HG03159 (cell line): Measurements from ENCODE around the gene SMURF2.
A peak's percentile ranks its signal among the peaks of the same experiment; 100 is the strongest.

Experiments
- ATAC-seq: cut with Tn5 transposase; IDR thresholded peaks from one replicate; pipeline ENCODE4 v1.9.1; 2021; ENCODE audit warnings: mild to moderate bottlenecking, moderate library complexity; ENCODE audit not compliant: unreplicated experiment

The SMURF2 gene

GRCh38 chr17:64505340-64506200 lies 156.5 kb downstream of the SMURF2 start:
- ATAC-seq: peak; percentile 0

- ATAC-seq: no peak
Observed at GRCh38 chr17:64504769-64505339, 157.3 kb downstream of the SMURF2 start.

- ATAC-seq: no peak
Observed at GRCh38 chr17:64503821-64504768, 158.0 kb downstream of the SMURF2 start.

GRCh38 chr17:64503341-64503740 lies 158.8 kb downstream of the SMURF2 start:
- no peak for ATAC-seq

GRCh38 chr17:64502809-64503208 lies 159.3 kb downstream of the SMURF2 start:
- ATAC-seq: no peak

GRCh38 chr17:64502021-64502420 lies 160.1 kb downstream of the SMURF2 start:
- ATAC-seq: no peak

- ATAC-seq: no peak
Observed at GRCh38 chr17:64500862-64501765, 161.0 kb downstream of the SMURF2 start.

- ATAC-seq: no peak
Observed at GRCh38 chr17:64500487-64500859, 161.6 kb downstream of the SMURF2 start.

- ATAC-seq: no peak
Observed at GRCh38 chr17:64499805-64500486, 162.2 kb downstream of the SMURF2 start.

- no peak for ATAC-seq
Observed at GRCh38 chr17:64498308-64499203, 163.6 kb downstream of the SMURF2 start.

GRCh38 chr17:64497565-64498035 lies 164.5 kb downstream of the SMURF2 start:
- ATAC-seq: no peak

GRCh38 chr17:64496786-64497564 lies 165.1 kb downstream of the SMURF2 start, which contains the start of gene POLG2:
POLG2 (minus strand) TSS chr17:64497054; CDS start chr17:64496968, 86 bp downstream.
- peak; percentile 78 for ATAC-seq

- ATAC-seq: peak; percentile 6
Observed at GRCh38 chr17:64496348-64496785, 165.7 kb downstream of the SMURF2 start.
